Keratinocyte (primary cell): ENCODE results near the gene SLC19A1. TPM values are rescaled to one million over a fixed set of nuclear protein-coding genes. Genes with fewer than 3 reads are reported as not detected.
A peak's percentile ranks its signal among the peaks of the same experiment; 100 is the strongest.

Source experiments
- DNase-seq: peaks from one replicate; pipeline ENCODE4 v3.0.0-alpha.2; 2011; ENCODE audit warnings: low read depth, missing footprints, low spot score
- FAIRE-seq: peaks from 2 replicates; lab custom pipeline; 2011; peaks lifted over from hg19 to GRCh38; lab: Jason Lieb, UNC
- H2AFZ ChIP-seq: 2 replicates; pipeline ENCODE4 v1.6.0; 2012; ENCODE audit warnings: low read length, control low read depth, inconsistent platforms; ENCODE audit not compliant: control insufficient read depth
- H3K27ac ChIP-seq: 2 replicates; pipeline ENCODE4 v1.5.1; 2011; ENCODE audit warnings: low read length; ENCODE audit not compliant: control insufficient read depth, insufficient read depth
- H3K27me3 ChIP-seq: 3 replicates; pipeline ENCODE4 v1.6.0; 2011; ENCODE audit warnings: low read length; ENCODE audit not compliant: control insufficient read depth, insufficient read depth; ENCODE audit errors: extremely low read depth
- H3K36me3 ChIP-seq, 2 experiments: 2 replicates in 1 of 2; 3 replicates in 1 of 2; pipeline ENCODE4 v1.5.1; 2011; ENCODE audit warnings: low read length in 2 of 2, mild to moderate bottlenecking in 1 of 2; ENCODE audit not compliant: control insufficient read depth in 2 of 2, insufficient read depth in 2 of 2; ENCODE audit errors: extremely low read depth in 1 of 2
- H3K4me1 ChIP-seq: 3 replicates; pipeline ENCODE4 v1.5.1; 2011; ENCODE audit warnings: low read length; ENCODE audit not compliant: control insufficient read depth, insufficient read depth; ENCODE audit errors: extremely low read depth
- H3K4me2 ChIP-seq: 3 replicates; pipeline ENCODE4 v1.6.0; 2011; ENCODE audit warnings: low read depth, low read length; ENCODE audit not compliant: control insufficient read depth, insufficient read depth; ENCODE audit errors: extremely low read depth
- H3K4me3 ChIP-seq, 3 experiments: fragments of 200-600 bp in 1 of 3; sonication (generic) in 1 of 3; 2 replicates in 2 of 3; 3 replicates in 1 of 3; pipeline ENCODE4 v1.5.1; 2011 to 2016; ENCODE audit warnings: low read length in 3 of 3, mild to moderate bottlenecking in 3 of 3, control low read depth in 2 of 3, inconsistent platforms in 1 of 3, low read depth in 1 of 3, mixed read lengths in 1 of 3, mixed run types in 1 of 3, moderate library complexity in 1 of 3; ENCODE audit not compliant: control insufficient read depth in 2 of 3, insufficient read depth in 2 of 3; ENCODE audit errors: extremely low read depth in 1 of 3
- H3K79me2 ChIP-seq: 2 replicates; pipeline ENCODE4 v1.6.0; 2012; ENCODE audit warnings: low read length; ENCODE audit not compliant: control insufficient read depth, insufficient read depth
- H3K9ac ChIP-seq: 3 replicates; pipeline ENCODE4 v1.6.0; 2011; ENCODE audit warnings: low read length; ENCODE audit not compliant: control insufficient read depth, insufficient read depth; ENCODE audit errors: extremely low read depth
- H3K9me1 ChIP-seq: 3 replicates; pipeline ENCODE4 v1.6.0; 2011; ENCODE audit warnings: low read length; ENCODE audit not compliant: control insufficient read depth, insufficient read depth; ENCODE audit errors: extremely low read depth
- H3K9me3 ChIP-seq: 2 replicates; pipeline ENCODE4 v1.5.1; 2012; ENCODE audit warnings: low read depth, low read length; ENCODE audit not compliant: control insufficient read depth
- H4K20me1 ChIP-seq: 3 replicates; pipeline ENCODE4 v1.6.0; 2011; ENCODE audit warnings: low read length; ENCODE audit not compliant: control insufficient read depth, insufficient read depth; ENCODE audit errors: extremely low read depth
- CTCF ChIP-seq, 3 experiments: IDR thresholded peaks in 1 of 3; conservative IDR thresholded peaks in 1 of 3; optimal IDR thresholded peaks in 1 of 3; 2 replicates in 2 of 3; 3 replicates in 1 of 3; pipeline versions ENCODE3 to v1.5.1; 2011; ENCODE audit warnings: low read length in 3 of 3, mild to moderate bottlenecking in 3 of 3, moderate library complexity in 2 of 3, control low read depth in 1 of 3, inconsistent platforms in 1 of 3; ENCODE audit not compliant: insufficient read depth in 2 of 3; ENCODE audit errors: extremely low read depth in 1 of 3
- EZH2 ChIP-seq: IDR thresholded peaks from one replicate; pipeline ENCODE4 v1.6.1; 2012; ENCODE audit warnings: inconsistent platforms, mild to moderate bottlenecking, low read length, moderate library complexity
- dilution Hi-C: fragments of 300-500 bp; cut with MboI; formaldehyde crosslinking; loops from one replicate; pipeline ENCODE4 v1.7.0; 2020; ENCODE audit warnings: low sequenced_read_pairs; ENCODE audit not compliant: extremely low pct_ligation_motif_present
- polyA plus RNA-seq, 5 experiments: library from polyadenylated mRNA; depleted of rRNA in 3 of 5; stranded (reverse) in 3 of 5; stranded (forward) in 1 of 5; unstranded in 1 of 5; fragments of >200 nt; gene quantifications; 1 replicate in 1 of 5; 2 replicates in 3 of 5; 3 replicates in 1 of 5; pipeline versions ENCODE4 v1.2.1 to v1.2.3, GENCODE V29; 2011 to 2012; ENCODE audit warnings: missing spikeins in 2 of 5, low read depth in 1 of 5, low replicate concordance in 1 of 5

The SLC19A1 gene
- polyA plus RNA-seq, 1 donor (not counting 4 experiments of a cell fraction or from before 2014, with no cell fraction given), result 3.8 TPM

GRCh38 chr21:45555557-45556301 lies 13.5 kb upstream of the SLC19A1 start:
- dilution Hi-C loops, result no loop called here
- H3K9ac ChIP-seq, result no peak overlapping the region
- no peaks in the 10 kb centered on the region for H3K9me1 ChIP-seq
- no peak overlapping the region for H2AFZ ChIP-seq
- H3K79me2 ChIP-seq, result no peaks in the 10 kb centered on the region
- no peaks in the 10 kb centered on the region for H3K36me3 ChIP-seq
- H3K4me2 ChIP-seq, result peak overlapping the region; percentile 58
- H4K20me1 ChIP-seq, result no peaks in the 10 kb centered on the region
- no peaks in the 10 kb centered on the region for H3K4me1 ChIP-seq
- H3K27ac ChIP-seq, result no peak overlapping the region
- peak; percentile 44 to 73 (median 63) for TF ChIP-seq CTCF (optimal IDR thresholded peaks at IDR 0.05 in 1 of 3, IDR thresholded peaks at IDR 0.05 in 1 of 3, conservative IDR thresholded peaks at IDR 0.05 in 1 of 3; ENCODE audit: extremely low read depth in 1 of 3, insufficient read depth in 2 of 3, low read length in 3 of 3)
- no peak for TF ChIP-seq EZH2
- peaks cover 25% of the 10 kb centered on the region for H3K27me3 ChIP-seq
- no peaks in the 10 kb centered on the region for H3K9me3 ChIP-seq
- no peak for FAIRE-seq
- no peak for DNase-seq
- H3K4me3 ChIP-seq, result peak overlapping the region in 2 of 3 experiments; percentile 24 to 33

DNA sequence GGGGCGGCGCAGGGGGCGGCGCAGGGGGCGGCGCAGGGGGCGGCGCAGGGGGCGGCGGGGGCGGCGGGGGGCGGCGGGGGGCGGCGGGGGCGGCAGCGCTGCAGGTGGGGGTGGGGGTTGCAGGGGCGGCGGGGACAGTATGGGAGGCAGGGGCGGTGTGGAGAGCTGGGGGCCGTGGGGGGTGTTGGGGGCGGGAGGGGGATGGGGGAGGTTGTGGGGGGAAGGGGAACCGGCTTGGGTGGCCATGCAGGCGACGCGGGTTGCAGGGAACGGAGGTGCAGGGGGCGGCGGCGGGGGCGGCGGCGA lies 13.0 kb upstream of the SLC19A1 start:
- TF ChIP-seq CTCF (optimal IDR thresholded peaks at IDR 0.05 in 1 of 3, IDR thresholded peaks at IDR 0.05 in 1 of 3, conservative IDR thresholded peaks at IDR 0.05 in 1 of 3; ENCODE audit: extremely low read depth in 1 of 3, insufficient read depth in 2 of 3, low read length in 3 of 3) (no peak), EZH2 (no peak)
- Histone ChIP-seq H3K27me3 (peaks cover 22% of the 10 kb centered on the region), H3K4me1 (no peaks in the 10 kb centered on the region), H4K20me1 (no peaks in the 10 kb centered on the region), H3K9me1 (no peaks in the 10 kb centered on the region), H2AFZ (no peak overlapping the region), H3K9me3 (no peaks in the 10 kb centered on the region), H3K27ac (no peak overlapping the region), H3K4me3 (no peak overlapping the region), H3K36me3 (no peaks in the 10 kb centered on the region), H3K9ac (no peak overlapping the region), H3K79me2 (no peaks in the 10 kb centered on the region), H3K4me2 (no peak overlapping the region)
- DNase-seq (no peak), FAIRE-seq (no peak)
- dilution Hi-C loops, result no loop called here
